Ramos (cell line): Measurements from ENCODE around the gene MGLL.

ENCODE experiments used
- in situ Hi-C: fragments of 300-500 bp; cut with MboI; formaldehyde crosslinking; loops from one replicate; pipeline ENCODE4 v1.14.3; 2022; ENCODE audit warnings: low sequenced_read_pairs; ENCODE audit not compliant: unreplicated experiment

MGLL gene

GRCh38 chr3:127791221-127791913 is 30.9 kb downstream of the MGLL start:
- in situ Hi-C loops, result no loop called here

DNA sequence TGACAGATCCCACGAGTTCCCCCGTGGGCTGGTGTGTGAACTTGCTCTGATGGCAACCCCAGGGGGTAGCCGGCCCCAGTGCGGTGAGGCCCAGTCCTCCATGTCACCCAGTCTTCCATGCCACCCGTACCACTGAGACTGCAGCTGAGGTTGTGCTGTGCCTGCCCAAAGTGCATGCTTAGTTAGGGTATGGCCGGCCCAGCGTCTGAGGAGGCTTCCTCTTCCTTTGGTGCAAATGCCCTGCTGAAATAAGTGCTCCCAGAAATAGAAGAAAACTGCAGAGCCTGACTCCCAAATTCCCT is 31.5 kb downstream of the MGLL start:
- in situ Hi-C loops, result no loop called here

- in situ Hi-C loops, result no loop called here
These were observed 32.1 kb downstream of the MGLL start for GRCh38 chr3:127789990-127790881.

DNA sequence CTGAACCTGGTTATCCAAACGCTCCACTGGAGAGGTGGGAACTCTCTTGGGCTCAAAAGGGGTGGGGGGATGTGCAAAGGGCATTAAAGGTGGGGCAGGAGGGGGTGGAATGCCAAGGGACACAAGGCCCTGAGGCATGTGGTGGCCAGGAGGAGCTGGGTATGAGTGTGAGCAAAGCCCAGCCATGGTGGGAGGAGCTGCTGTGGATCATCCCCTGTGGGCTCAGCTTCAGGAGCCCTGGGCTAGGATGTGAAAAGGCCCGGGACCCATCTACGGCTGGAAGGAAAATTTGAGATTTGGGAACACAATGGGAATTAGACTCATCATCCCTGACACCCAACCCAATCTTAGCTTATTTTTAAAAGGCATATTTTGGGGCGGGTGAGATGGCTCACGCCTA is 33.3 kb downstream of the MGLL start:
- in situ Hi-C loops, result no loop called here

DNA sequence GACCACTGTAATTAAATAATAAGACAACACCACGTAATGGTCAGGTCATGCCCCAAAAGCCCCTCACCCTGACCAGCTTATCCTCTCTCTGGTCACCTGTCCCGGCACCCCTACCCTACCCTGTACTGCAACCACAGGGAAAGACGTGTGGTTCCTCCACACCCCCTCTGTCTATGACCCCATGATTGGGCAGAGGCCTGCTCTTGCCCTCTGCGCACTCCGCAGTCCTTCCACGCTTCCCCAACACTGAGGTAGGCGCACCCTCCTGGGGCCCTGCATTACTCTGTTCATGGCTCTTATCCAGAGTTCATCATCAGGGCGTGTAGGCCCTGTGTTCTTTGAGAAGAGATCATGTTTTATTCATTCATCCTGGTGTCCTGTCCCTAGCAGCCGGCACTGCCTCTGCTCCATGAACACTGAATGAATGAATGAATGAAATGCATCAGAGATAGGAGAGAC is 33.8 kb downstream of the MGLL start:
- in situ Hi-C loops, result no loop called here

DNA sequence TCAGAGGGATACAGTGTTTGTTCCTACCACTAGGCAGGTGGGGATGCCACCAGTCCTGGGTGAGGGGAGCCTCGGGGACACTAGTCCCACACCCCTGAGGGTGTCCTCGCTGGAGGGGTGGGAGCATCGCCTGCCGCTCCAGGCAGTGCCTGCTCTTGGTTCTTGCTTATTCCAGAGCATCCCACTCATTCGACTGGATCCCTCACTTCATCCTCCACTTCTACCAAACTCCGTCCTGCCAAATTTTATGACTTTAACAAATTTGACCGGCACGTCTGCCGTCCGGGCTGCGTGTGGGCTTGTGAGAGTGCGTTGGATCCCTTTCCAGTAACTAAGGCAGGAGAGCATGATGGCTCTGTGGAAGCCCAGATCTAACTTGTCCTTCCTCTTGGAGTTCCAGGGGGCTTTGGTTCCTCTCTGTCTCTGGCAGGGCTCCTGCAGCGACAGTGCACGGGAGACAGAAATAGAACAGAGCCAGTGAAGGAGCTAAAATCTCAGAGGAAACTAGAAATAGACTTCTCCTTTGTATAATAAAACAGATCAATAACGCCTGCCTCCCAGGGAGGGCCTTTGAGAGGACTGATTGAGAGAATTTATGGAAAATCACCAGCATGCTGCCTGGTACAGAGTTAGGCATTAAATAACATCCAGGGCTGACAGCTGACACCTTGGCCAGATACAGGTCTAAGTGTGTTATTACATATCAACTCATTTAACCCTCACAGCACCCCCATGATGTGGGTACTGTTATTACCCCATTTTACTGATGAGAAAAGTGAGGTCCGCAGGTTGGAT is 34.5 kb downstream of the MGLL start:
- in situ Hi-C loops, result no loop called here

GRCh38 chr3:127787071-127787490 is 35.2 kb downstream of the MGLL start:
- in situ Hi-C loops, result no loop called here

GRCh38 chr3:127786353-127787070 is 35.8 kb downstream of the MGLL start:
- in situ Hi-C loops, result no loop called here

- in situ Hi-C loops, result no loop called here
These were observed 36.5 kb downstream of the MGLL start for GRCh38 chr3:127785711-127786265.

DNA sequence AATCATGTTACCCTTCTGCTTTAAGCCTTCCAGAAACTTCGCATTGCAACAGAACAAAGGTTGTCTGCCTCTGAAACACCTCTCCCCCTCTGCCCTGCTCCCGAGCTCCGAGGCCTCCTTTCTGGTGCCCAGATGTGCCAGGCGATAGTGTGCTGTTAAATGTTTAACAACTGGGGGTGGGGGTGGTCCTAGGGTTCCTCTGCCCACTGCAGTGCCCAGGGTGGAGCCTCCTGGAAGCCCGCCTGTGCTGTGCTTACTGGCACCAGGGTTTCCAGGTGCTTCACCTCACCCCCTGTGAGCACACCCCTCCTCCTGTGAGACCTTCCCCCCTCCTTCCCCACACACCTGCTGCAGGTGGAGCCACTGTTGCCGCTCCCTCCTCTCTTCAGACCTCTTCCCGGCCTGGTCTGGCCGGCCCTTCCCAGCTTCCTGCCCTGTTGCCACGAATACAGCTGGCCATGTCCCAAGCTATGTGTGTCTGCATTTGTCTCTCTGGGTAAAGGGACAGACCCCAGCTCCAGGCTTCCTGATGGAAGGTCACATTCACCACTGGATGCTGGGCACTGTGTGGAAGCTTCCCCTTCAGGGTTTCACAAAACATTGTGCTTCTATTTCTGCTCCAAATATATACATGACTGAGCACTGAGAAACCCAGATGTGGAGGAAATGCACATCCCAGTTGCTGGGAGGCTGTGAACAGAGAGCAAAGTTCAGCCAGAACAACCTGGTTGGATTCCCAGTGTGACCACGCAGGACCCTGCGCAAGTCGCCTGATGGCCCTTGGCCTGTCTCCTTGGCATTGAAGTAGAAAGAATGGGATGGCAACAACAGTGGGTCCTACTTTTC is 37.2 kb downstream of the MGLL start:
- in situ Hi-C loops, result no loop called here

DNA sequence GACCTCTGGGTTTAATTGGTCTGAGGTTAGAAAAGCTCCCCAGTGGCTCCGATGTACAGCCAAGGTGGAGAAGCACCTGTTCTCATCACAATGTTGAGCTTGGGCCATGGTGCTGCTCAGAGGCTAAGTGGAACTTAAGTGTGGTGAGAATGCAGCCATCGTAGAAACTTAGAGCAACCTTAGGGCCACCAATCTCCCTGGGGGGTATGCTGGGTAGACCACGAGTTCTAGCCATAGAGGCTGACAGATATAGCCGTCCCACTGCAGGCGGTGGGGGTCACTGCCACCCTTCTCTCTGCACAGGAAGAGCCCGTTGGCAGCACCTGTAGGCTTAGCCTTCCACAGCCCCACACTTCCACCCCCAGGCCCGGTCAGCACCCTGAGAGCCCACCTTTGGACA is 38.0 kb downstream of the MGLL start:
- in situ Hi-C loops, result no loop called here

DNA sequence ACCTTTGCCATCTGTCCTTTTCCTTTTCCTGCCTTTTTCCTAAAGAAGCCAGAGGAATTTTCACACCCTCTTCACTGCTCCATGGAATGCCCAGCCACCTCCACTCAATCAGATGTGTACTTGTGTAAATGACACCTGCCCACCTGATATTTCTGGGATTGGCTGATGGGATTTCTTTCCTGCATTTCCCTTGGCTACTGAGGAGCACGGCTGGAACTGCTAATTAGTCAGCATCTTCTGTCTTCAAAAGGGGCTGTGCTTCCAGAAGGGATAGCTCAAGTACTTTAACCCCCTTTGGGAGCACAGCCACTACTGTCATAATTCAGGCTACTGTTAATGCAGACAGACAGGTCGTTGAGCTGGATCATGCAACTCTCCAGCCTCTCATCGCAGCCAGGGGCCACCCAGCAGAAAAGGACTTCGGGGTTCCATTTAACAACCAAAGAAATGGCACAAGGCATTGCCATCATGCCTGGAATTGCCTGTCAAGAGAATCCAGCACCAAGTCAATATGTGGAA is 38.6 kb downstream of the MGLL start:
- in situ Hi-C loops, result no loop called here

GRCh38 chr3:127783166-127783565 is 39.1 kb downstream of the MGLL start:
- in situ Hi-C loops, result no loop called here

DNA sequence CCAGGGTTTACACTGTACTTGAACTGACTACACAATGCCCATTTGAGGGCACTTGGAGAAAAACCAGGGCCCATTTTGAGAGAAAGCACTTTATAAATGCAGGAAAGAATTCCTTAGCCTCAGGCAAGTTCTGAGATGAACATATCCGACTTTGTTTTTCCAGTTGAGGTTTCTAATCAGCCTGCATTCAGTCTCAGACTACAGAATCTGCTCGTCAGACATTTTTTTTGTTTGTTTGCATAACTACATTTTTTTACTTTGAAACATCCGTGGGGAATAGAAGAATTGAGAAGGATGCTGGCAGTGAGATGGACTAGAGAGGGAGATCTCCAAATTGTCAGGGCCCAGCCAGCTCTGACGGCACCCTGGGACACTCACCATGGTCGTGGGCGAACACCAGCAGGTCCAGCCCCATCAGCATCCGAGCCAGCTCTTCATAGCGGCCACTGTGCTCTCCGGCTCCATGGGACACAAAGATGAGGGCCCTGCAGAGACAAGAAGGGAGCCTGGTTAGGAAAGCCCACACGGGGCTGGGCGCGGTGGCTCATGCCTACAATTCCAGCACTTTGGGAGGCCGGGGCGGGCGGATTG is 40.8 kb downstream of the MGLL start:
- in situ Hi-C loops, result no loop called here

DNA sequence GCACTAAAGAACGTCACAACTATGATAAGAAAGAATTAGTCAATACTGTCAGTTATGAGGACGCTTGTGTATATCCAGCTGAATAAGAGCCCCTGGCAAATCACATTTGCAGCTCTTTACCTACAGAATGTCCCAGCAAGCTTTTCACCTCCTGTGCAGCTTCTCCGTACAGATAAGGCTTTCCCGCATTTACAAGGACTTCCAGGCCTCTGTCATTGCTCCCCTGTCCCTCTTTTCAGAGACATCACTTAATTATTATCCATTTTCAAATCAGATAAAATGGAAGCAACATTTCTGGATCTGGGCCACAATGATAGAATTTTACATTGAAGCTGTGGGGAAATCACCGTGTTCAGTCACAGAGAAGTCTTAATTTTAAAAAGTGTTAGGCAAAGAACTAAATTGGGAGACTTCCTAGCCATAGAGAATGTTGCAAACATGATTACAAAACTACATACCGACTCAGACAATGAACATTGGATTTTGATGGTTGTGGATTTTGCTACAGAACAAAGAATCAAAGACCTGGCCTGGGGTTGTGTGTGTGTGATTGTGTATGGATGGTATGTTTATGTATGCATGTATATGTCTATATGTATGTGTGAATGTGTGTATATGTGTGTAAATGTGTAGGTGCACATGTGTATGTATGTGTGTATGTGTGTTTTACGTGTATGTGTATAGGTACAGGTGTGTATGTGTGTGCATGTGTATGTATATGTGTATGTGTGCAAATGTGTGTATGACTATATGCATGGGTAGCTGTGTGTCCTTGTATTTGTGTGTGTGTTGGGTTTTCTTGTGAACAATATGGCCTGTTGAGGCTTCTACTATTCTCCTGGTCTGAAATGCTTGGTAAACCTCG is 41.5 kb downstream of the MGLL start:
- in situ Hi-C loops, result no loop called here

DNA sequence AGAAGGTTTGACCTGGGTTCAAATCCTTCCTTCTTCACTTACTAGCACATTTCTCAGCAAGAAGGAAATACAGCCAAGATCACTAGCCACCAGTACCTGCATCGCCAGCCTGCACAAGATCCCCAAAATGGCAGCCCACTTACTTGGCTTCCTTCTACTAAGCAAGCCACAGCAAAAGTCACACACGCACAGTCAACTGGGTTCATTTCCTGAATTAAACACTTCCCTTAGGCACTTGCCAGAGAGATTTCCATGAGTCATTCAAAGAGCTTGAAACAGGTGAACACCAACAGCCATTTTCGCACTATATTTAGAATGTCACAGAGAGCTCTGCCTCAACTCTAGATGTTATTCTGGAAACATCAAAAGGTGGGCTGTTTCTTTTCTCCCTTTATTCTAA is 42.6 kb downstream of the MGLL start:
- in situ Hi-C loops, result no loop called here

DNA sequence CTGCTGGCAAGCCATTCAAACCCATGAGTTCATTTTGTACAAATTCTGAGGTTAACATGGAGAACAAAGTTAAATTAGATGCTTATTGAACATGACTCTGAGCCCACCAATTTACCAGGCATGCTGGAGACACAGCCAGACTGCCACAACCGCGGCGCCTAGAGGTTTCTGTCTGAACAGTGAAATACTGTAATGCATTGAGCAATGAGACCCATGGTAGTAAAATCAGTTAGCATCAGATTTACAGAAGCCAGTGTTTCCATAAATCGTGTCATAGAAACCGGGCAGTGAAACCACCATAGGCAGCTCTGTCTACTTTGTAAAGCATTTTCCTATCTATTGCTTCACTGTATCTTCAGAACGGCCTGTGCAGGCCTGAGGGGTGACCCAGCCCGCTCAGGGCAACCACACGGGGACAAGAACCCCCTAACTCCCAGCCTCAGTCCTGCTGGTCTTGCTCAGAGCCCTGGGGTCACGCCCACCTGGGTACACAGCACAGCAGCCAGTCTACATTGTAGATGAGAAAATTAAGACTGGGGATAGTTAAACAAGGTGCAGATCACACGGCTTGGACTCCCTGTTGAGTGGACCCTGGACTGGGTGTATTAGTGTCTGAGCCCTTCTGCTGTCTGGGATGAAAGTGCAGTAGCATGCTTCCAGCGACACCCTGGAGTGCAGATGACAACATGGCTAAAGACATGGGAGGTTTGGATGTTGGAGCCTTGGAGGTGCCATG is 44.2 kb downstream of the MGLL start:
- in situ Hi-C loops, result no loop called here
